Parathyroid adenoma (tissue), 2 donors: ENCODE data around the gene PRPF6.

ENCODE experiments used
- H2AFZ ChIP-seq: fragments of 300-600 bp; sonication (generic); one replicate; pipeline ENCODE4 v1.7.0; 2017; ENCODE audit warnings: antibody characterized with exemption, mild to moderate bottlenecking
- H3K27ac ChIP-seq: fragments of 300-600 bp; sonication (generic); one replicate; pipeline ENCODE4 v1.7.0; 2017
- H3K27me3 ChIP-seq: fragments of 300-600 bp; sonication (generic); one replicate; pipeline ENCODE4 v1.7.0; 2017; ENCODE audit warnings: low read length; ENCODE audit not compliant: control insufficient read depth, insufficient read depth
- H3K36me3 ChIP-seq: fragments of 300-600 bp; sonication (generic); one replicate; pipeline ENCODE4 v1.7.0; 2017; ENCODE audit warnings: low read length; ENCODE audit not compliant: control insufficient read depth, insufficient read depth
- H3K4me1 ChIP-seq: fragments of 300-600 bp; sonication (generic); one replicate; pipeline ENCODE4 v1.7.0; 2017; ENCODE audit warnings: control low read depth
- H3K4me2 ChIP-seq: fragments of 300-600 bp; sonication (generic); one replicate; pipeline ENCODE4 v1.7.0; 2017; ENCODE audit warnings: low read length
- H3K4me3 ChIP-seq: fragments of 300-600 bp; sonication (generic); one replicate; pipeline ENCODE4 v1.7.0; 2017; ENCODE audit warnings: low read depth, low read length
- H3K79me2 ChIP-seq: fragments of 300-600 bp; sonication (generic); one replicate; pipeline ENCODE4 v1.7.0; 2017; ENCODE audit warnings: control low read depth
- H3K9ac ChIP-seq: fragments of 300-600 bp; sonication (generic); one replicate; pipeline ENCODE4 v1.7.0; 2017; ENCODE audit warnings: mild to moderate bottlenecking
- H3K9me3 ChIP-seq: fragments of 300-600 bp; sonication (generic); one replicate; pipeline ENCODE4 v1.7.0; 2017; ENCODE audit warnings: low read length; ENCODE audit not compliant: control insufficient read depth
- CTCF ChIP-seq: fragments of 300-600 bp; sonication (generic); IDR thresholded peaks from one replicate; pipeline ENCODE4 v1.7.0; 2017; ENCODE audit warnings: antibody characterized with exemption, mild to moderate bottlenecking
- donor health status: primary hyperparathyroidism.

The PRPF6 gene

DNA sequence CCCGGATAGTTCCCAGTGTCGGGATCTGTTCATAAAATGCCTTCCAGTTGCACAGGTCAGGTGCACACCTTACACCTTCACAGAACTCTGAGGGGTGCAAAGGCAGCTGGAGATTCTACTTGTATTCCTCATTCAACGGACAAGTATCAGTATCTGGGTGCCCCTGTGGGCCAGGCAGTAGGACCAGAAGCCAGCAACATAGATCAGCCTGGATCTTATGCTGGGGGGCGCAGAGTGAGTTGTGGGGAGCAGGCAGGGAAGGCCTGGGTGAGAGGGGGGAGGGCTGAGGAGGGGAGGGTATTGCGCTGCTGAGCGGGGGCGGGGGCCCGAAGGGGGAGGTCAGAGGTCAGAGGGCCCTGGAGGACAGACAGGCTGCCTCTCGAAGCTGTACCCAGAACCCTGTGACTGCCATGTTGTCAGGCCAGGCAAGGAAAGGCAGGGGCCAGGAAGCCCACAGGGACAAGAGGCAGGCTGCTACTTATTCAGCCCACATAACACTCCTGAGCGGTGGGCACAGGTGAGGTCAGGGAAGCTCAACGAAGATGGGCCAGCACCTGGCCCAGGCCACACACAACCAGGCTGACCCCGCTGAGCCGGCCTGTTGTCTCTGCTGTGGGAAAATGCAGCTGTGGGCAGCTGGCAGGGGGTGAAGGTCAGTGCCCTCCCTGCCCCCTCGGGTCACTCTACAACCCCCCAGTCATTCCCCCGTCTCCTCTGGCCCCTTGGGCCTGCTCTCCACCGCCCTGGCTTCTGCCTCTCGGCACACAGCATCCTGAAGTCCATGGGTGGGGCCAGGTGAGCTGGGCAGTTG, 100.1 kb downstream of the PRPF6 start:
- H3K36me3 ChIP-seq: no peaks in the 10 kb centered on the region
- peak overlapping the region; percentile 17 for H3K27ac ChIP-seq
- peaks cover 25% of the 10 kb centered on the region for H3K4me1 ChIP-seq
- TF ChIP-seq CTCF: no peak
- H3K27me3 ChIP-seq: no peaks in the 10 kb centered on the region
- no peak overlapping the region for H3K4me2 ChIP-seq
- H3K4me3 ChIP-seq: no peak overlapping the region
- no peaks in the 10 kb centered on the region for H3K79me2 ChIP-seq
- no peak overlapping the region for H2AFZ ChIP-seq
- no peak overlapping the region for H3K9ac ChIP-seq
- H3K9me3 ChIP-seq: no peaks in the 10 kb centered on the region

DNA sequence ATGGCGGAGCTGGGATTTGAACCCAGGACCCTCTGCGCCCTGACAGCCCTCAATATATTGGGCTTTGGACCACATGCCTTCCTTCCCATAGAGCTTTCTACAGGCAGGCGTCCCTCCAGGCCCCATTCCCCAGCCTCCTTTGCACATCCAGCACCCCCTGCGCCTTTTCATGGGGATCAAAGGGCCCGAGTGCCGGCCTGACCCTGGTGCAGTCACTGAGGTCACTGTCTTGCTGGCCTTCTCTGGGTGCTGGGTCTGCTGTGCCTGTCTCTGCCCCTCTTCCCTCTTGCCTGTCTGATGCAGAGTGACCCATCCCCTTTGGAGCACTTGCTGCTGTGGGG, 100.7 kb downstream of the PRPF6 start:
- Histone ChIP-seq H2AFZ (no peak overlapping the region), H3K4me2 (no peak overlapping the region), H3K27me3 (no peaks in the 10 kb centered on the region), H3K27ac (no peak overlapping the region), H3K79me2 (no peaks in the 10 kb centered on the region), H3K9me3 (no peaks in the 10 kb centered on the region), H3K4me3 (no peak overlapping the region), H3K4me1 (peaks cover 25% of the 10 kb centered on the region), H3K9ac (no peak overlapping the region), H3K36me3 (no peaks in the 10 kb centered on the region)
- TF ChIP-seq CTCF: no peak

- H3K4me1 ChIP-seq: peaks cover 25% of the 10 kb centered on the region
- no peaks in the 10 kb centered on the region for H3K9me3 ChIP-seq
- H3K9ac ChIP-seq: no peak overlapping the region
- no peaks in the 10 kb centered on the region for H3K79me2 ChIP-seq
- no peak overlapping the region for H3K4me2 ChIP-seq
- peak overlapping the region; percentile 1 for H2AFZ ChIP-seq
- H3K4me3 ChIP-seq: no peak overlapping the region
- no peak overlapping the region for H3K27ac ChIP-seq
- H3K36me3 ChIP-seq: no peaks in the 10 kb centered on the region
- TF ChIP-seq CTCF: no peak
- H3K27me3 ChIP-seq: no peaks in the 10 kb centered on the region
These were observed 101.3 kb downstream of the PRPF6 start for GRCh38 chr20:64082126-64082731.
